Activated T-helper 1 cell treated with anti-CD3 and anti-CD28 coated beads, Interleukin-12 subunit alpha, Interleukin-12 subunit beta, Interleukin-2, Interleukin-4 antibody, amounts not matched to agents 30 ng/mL and 10 ng/mL and 1 ng/mL, durations not matched to agents 14 hours and 24 hours and 36 hours (primary cell): Measurements from ENCODE around the gene NAAA. TPM values are rescaled to one million over a fixed set of nuclear protein-coding genes. Genes with fewer than 3 reads are reported as not detected.

Experiments used
- DNase-seq: peaks from one replicate; pipeline ENCODE4 v3.0.0; 2021; ENCODE audit warnings: low spot score
- H3K27ac Mint-ChIP-seq: one replicate; pipeline ENCODE4 v1.8.0; 2021; ENCODE audit warnings: mild to moderate bottlenecking, mixed read lengths
- H3K27me3 Mint-ChIP-seq: one replicate; pipeline ENCODE4 v1.8.0; 2022; ENCODE audit warnings: mild to moderate bottlenecking, moderate library complexity, mixed read lengths; ENCODE audit not compliant: insufficient read depth
- H3K36me3 Mint-ChIP-seq: one replicate; pipeline ENCODE4 v1.8.0; 2021; ENCODE audit warnings: low read depth, mixed read lengths
- H3K4me1 Mint-ChIP-seq: one replicate; pipeline ENCODE4 v1.8.0; 2021; ENCODE audit warnings: low read depth, mixed read lengths
- H3K4me3 Mint-ChIP-seq: one replicate; pipeline ENCODE4 v1.8.0; 2021; ENCODE audit warnings: mild to moderate bottlenecking, moderate library complexity, mixed read lengths
- H3K9me3 Mint-ChIP-seq: one replicate; pipeline ENCODE4 v1.8.0; 2021; ENCODE audit warnings: mixed read lengths
- intact Hi-C: fragments of 100-400 bp; cut with micrococcal nuclease; formaldehyde crosslinking; loops from one replicate; pipeline ENCODE4 v1.15.1; 2024
- total RNA-seq: library from RNA; stranded (reverse); gene quantifications from 2 replicates; pipeline ENCODE4 v1.2.3, GENCODE V29; 2022

The NAAA gene
- total RNA-seq, 1 donor from 2014 or later: 31.3 TPM

- H3K27me3 Mint-ChIP-seq: no peaks in the 10 kb centered on the region
- H3K9me3 Mint-ChIP-seq: no peaks in the 10 kb centered on the region
- H3K4me1 Mint-ChIP-seq: no peaks in the 10 kb centered on the region
- no peak overlapping the region for H3K4me3 Mint-ChIP-seq
- intact Hi-C loops: no loop called here
- no peak for DNase-seq
- no peak overlapping the region for H3K27ac Mint-ChIP-seq
- H3K36me3 Mint-ChIP-seq: peaks cover 4% of the 10 kb centered on the region
These were observed 31.4 kb downstream of the NAAA start for GRCh38 chr4:75909405-75909804.

GRCh38 chr4:75908555-75908954 lies 32.3 kb downstream of the NAAA start:
- Mint-ChIP-seq H3K27me3 (no peaks in the 10 kb centered on the region), H3K4me1 (no peaks in the 10 kb centered on the region), H3K9me3 (no peaks in the 10 kb centered on the region), H3K27ac (no peak overlapping the region), H3K4me3 (no peak overlapping the region), H3K36me3 (peaks cover 4% of the 10 kb centered on the region)
- intact Hi-C loops: no loop called here
- no peak for DNase-seq

- H3K36me3 Mint-ChIP-seq: no peaks in the 10 kb centered on the region
- H3K9me3 Mint-ChIP-seq: no peaks in the 10 kb centered on the region
- no peak for DNase-seq
- H3K27ac Mint-ChIP-seq: no peak overlapping the region
- H3K4me1 Mint-ChIP-seq: no peaks in the 10 kb centered on the region
- intact Hi-C loops: no loop called here
- H3K27me3 Mint-ChIP-seq: no peaks in the 10 kb centered on the region
- H3K4me3 Mint-ChIP-seq: no peak overlapping the region
These were observed 32.8 kb downstream of the NAAA start for GRCh38 chr4:75907966-75908365.

- H3K27ac Mint-ChIP-seq: no peak overlapping the region
- H3K9me3 Mint-ChIP-seq: no peaks in the 10 kb centered on the region
- H3K4me1 Mint-ChIP-seq: no peaks in the 10 kb centered on the region
- DNase-seq: no peak
- peaks cover 11% of the 10 kb centered on the region for H3K27me3 Mint-ChIP-seq
- H3K36me3 Mint-ChIP-seq: no peaks in the 10 kb centered on the region
- intact Hi-C loops: no loop called here
- no peak overlapping the region for H3K4me3 Mint-ChIP-seq
These were observed 36.7 kb downstream of the NAAA start for GRCh38 chr4:75904076-75904475.

- no peak for DNase-seq
- intact Hi-C loops: no loop called here
- no peaks in the 10 kb centered on the region for H3K4me1 Mint-ChIP-seq
- H3K36me3 Mint-ChIP-seq: no peaks in the 10 kb centered on the region
- H3K27ac Mint-ChIP-seq: no peak within 1 kb of the TSS
- no peaks in the 10 kb centered on the region for H3K9me3 Mint-ChIP-seq
- no peak within 1 kb of the TSS for H3K4me3 Mint-ChIP-seq
- peaks cover 12% of the 10 kb centered on the region for H3K27me3 Mint-ChIP-seq
These were observed 38.5 kb downstream of the NAAA start, which contains the start of gene PPEF2 for GRCh38 chr4:75902352-75902751. PPEF2 (minus strand) TSS chr4:75902452; CDS start chr4:75896325, 6,127 bp downstream.

- no peak overlapping the region for H3K27ac Mint-ChIP-seq
- H3K27me3 Mint-ChIP-seq: peaks cover 15% of the 10 kb centered on the region
- no peaks in the 10 kb centered on the region for H3K9me3 Mint-ChIP-seq
- intact Hi-C loops: no loop called here
- H3K4me1 Mint-ChIP-seq: no peaks in the 10 kb centered on the region
- DNase-seq: no peak
- no peak overlapping the region for H3K4me3 Mint-ChIP-seq
- H3K36me3 Mint-ChIP-seq: no peaks in the 10 kb centered on the region
These were observed 42.3 kb downstream of the NAAA start for GRCh38 chr4:75898536-75898935.

- DNase-seq: no peak
- H3K27me3 Mint-ChIP-seq: peaks cover 11% of the 10 kb centered on the region
- no peaks in the 10 kb centered on the region for H3K36me3 Mint-ChIP-seq
- intact Hi-C loops: loop anchor here (1.0 kb wide), 2 partner anchors 45 to 171 kb away; partner anchors contain the start of gene NAAA
- no peak overlapping the region for H3K4me3 Mint-ChIP-seq
- no peaks in the 10 kb centered on the region for H3K9me3 Mint-ChIP-seq
- H3K27ac Mint-ChIP-seq: no peak overlapping the region
- H3K4me1 Mint-ChIP-seq: no peaks in the 10 kb centered on the region
These were observed 45.0 kb downstream of the NAAA start for GRCh38 chr4:75895744-75896314.

GRCh38 chr4:75892508-75892907 lies 48.3 kb downstream of the NAAA start:
- no peak for DNase-seq

GRCh38 chr4:75891611-75892010 lies 49.2 kb downstream of the NAAA start:
- Mint-ChIP-seq H3K4me1 (no peaks in the 10 kb centered on the region), H3K9me3 (no peaks in the 10 kb centered on the region), H3K4me3 (no peak overlapping the region), H3K27ac (no peak overlapping the region), H3K27me3 (peaks cover 7% of the 10 kb centered on the region), H3K36me3 (no peaks in the 10 kb centered on the region)
- intact Hi-C loops: no loop called here
- no peak for DNase-seq

More at GRCh38 chr4:75892508-75892907, 48.3 kb downstream of the NAAA start:
- Mint-ChIP-seq H3K27me3 (peaks cover 11% of the 10 kb centered on the region), H3K27ac (no peak overlapping the region), H3K4me3 (no peak overlapping the region), H3K36me3 (no peaks in the 10 kb centered on the region), H3K9me3 (no peaks in the 10 kb centered on the region), H3K4me1 (no peaks in the 10 kb centered on the region)
- intact Hi-C loops: no loop called here

GRCh38 chr4:75889537-75890199 lies 51.1 kb downstream of the NAAA start:
- H3K27ac Mint-ChIP-seq: no peak overlapping the region

GRCh38 chr4:75886104-75886503 lies 54.7 kb downstream of the NAAA start:
- Mint-ChIP-seq H3K9me3 (no peaks in the 10 kb centered on the region), H3K27me3 (peaks cover 10% of the 10 kb centered on the region), H3K4me1 (no peaks in the 10 kb centered on the region), H3K27ac (no peak overlapping the region), H3K36me3 (no peaks in the 10 kb centered on the region), H3K4me3 (no peak overlapping the region)
- no peak for DNase-seq
- intact Hi-C loops: no loop called here

More at GRCh38 chr4:75889537-75890199, 51.1 kb downstream of the NAAA start:
- intact Hi-C loops: no loop called here
- Mint-ChIP-seq H3K27me3 (peaks cover 9% of the 10 kb centered on the region), H3K9me3 (no peaks in the 10 kb centered on the region), H3K4me1 (no peaks in the 10 kb centered on the region), H3K36me3 (no peaks in the 10 kb centered on the region), H3K4me3 (no peak overlapping the region)
- DNase-seq: no peak

- Mint-ChIP-seq H3K27me3 (peaks cover 14% of the 10 kb centered on the region), H3K27ac (no peak overlapping the region), H3K4me1 (no peaks in the 10 kb centered on the region), H3K4me3 (no peak overlapping the region), H3K9me3 (no peaks in the 10 kb centered on the region), H3K36me3 (no peaks in the 10 kb centered on the region)
- DNase-seq: no peak
- intact Hi-C loops: no loop called here
These were observed 59.3 kb downstream of the NAAA start for GRCh38 chr4:75881476-75881875.

- Mint-ChIP-seq H3K27me3 (peaks cover 17% of the 10 kb centered on the region), H3K9me3 (no peaks in the 10 kb centered on the region), H3K27ac (no peak overlapping the region), H3K4me1 (no peaks in the 10 kb centered on the region), H3K36me3 (no peaks in the 10 kb centered on the region), H3K4me3 (no peak overlapping the region)
- no peak for DNase-seq
- intact Hi-C loops: no loop called here
These were observed 60.5 kb downstream of the NAAA start for GRCh38 chr4:75880278-75880677.
